GM21360 (cell line): ENCODE measurements around the gene HDAC9.
A peak's percentile ranks its signal among the peaks of the same experiment; 100 is the strongest.

Experiments used
- ATAC-seq: cut with Tn5 transposase; IDR thresholded peaks from one replicate; pipeline ENCODE4 v1.9.1; 2021; ENCODE audit warnings: mild to moderate bottlenecking, moderate library complexity; ENCODE audit not compliant: unreplicated experiment

HDAC9 gene

DNA sequence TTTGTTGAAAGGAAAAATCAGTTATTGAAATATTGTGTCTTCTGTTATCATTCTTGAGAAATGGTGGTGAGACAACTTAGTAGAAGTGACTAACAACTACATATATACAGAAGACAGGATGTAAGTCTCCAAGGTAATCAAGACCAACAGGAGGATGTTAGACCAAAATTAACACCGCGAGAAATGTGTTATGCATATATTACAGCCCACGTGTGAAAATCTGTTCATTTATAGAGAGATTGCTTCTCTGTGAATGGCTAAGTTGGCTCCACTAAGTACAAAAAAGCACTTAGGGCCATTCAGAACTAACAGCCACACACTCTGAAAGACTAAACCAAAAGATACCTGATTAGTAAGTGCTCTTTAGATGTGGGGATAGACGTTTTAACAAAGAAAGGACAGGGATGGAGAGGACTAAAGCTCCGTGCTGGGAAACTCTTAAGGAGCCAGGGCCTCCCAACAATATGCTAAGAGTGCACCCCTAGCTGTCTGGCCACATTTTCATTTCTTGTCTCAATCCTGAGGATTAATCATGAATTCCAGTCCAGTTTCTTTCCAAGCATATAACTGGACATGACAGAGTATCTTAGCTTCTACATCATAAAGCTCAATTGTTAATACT, 26.5 kb downstream of the HDAC9 start:
- ATAC-seq, result no peak

DNA sequence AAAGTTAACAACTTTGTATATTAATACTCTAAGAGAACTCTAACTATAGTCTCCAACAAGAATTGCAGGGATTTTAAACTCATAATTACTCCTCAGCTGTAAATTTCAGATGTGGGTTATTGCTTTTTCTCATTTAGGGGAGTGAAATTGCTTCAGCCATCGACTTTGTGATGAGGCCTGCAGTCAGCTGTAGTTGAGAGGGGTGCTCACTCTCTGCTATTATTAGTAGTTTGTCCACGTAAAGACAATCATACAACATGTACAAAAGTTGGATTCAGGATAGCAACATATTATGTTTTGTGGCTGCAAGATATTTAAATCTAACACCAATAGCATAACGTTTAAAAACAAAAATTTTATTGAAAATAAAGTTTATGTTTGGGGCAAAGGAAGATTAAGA, 28.7 kb downstream of the HDAC9 start:
- ATAC-seq, result no peak

GRCh38 chr7:18526368-18526878, 30.9 kb downstream of the HDAC9 start:
- no peak for ATAC-seq

- ATAC-seq, result no peak
These were observed 33.7 kb downstream of the HDAC9 start for GRCh38 chr7:18529239-18529638.

GRCh38 chr7:18530224-18531179, 35.0 kb downstream of the HDAC9 start:
- peak; percentile 72 for ATAC-seq

- no peak for ATAC-seq
These were observed 36.0 kb downstream of the HDAC9 start for GRCh38 chr7:18531539-18531938.

- ATAC-seq, result no peak
These were observed 37.3 kb downstream of the HDAC9 start for GRCh38 chr7:18532813-18533212.

GRCh38 chr7:18534481-18534880, 38.9 kb downstream of the HDAC9 start:
- no peak for ATAC-seq

DNA sequence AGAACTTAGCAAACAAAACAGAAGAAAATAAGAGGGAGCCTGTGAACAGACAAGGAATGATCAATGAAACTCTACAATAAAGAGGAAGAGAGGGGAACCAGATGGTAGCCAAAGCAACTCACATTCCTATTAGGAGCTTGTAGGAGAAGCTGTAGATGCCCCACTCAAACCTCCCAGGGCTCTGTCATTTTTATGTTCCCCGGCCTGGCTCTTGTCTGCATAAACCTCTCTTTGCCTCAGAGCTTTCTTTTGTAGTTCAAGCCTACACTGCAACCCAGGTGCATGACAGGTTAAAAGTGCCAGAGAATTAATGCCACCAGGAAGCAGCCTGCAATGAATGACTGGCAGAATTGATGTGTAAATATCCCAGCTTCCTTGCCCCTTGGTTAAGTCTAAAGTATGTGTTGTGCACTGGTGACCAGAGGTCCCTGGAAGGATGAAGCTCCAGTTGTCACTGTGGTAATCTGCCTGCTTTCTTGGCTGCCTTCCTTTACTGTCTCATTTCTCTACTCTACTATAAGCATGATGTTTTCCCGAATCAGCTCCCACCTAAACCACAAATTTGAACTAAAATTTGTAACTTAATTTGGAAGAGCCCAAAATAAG, 40.4 kb downstream of the HDAC9 start:
- ATAC-seq, result no peak

- ATAC-seq, result no peak
These were observed 40.9 kb downstream of the HDAC9 start for GRCh38 chr7:18536486-18536885.

DNA sequence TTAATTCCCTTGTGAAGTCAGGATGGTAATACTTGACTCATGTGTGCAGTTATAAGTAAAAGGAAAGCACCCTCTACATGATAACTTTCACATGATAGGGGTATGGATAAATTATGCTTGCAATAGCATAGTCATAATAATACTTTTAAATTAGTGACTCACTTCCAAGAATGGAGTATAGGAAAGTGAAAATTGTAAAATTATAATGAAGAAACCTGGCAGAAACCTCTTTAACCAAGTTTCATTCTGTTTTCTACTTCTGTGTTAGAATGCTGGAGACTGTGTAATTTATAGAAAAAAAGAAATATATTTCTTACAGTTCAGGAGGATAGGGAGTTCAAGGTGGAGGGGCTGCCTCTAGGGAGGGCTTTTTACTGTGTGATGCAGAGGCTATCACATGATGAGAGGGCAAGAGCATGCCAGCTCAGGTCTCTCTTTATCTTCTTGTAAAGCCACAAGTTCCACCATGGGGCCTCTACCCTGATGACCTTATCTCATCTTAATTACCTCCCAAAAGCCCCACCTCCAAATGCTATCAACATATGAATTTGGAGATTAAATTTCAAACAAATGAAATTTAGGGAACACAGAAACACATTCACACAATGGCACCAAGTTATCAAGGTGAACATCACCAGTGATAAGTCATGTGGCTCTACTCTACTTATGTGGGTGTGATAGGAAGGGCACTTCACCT, 43.2 kb downstream of the HDAC9 start:
- ATAC-seq, result peak; percentile 79

DNA sequence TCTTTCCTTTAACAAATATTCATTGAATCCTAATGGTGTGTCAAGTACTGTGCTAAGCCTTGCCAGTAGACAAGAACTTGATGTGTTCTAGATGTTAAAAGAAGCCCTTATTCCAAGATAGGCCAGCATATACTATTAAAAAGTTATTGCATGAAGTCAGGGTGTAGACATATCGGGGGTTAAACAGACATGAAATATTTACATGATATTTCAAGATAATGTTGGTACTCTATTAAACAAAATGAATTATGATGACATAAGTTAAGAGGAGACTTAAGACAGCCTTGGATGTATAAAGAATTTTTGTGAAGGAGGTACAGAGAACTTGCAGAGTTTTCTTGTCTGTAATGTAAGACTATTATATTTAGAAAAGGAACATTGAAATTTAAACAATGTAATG, 44.8 kb downstream of the HDAC9 start:
- ATAC-seq, result no peak

- ATAC-seq, result no peak
These were observed 45.8 kb downstream of the HDAC9 start for GRCh38 chr7:18541181-18541870.

DNA sequence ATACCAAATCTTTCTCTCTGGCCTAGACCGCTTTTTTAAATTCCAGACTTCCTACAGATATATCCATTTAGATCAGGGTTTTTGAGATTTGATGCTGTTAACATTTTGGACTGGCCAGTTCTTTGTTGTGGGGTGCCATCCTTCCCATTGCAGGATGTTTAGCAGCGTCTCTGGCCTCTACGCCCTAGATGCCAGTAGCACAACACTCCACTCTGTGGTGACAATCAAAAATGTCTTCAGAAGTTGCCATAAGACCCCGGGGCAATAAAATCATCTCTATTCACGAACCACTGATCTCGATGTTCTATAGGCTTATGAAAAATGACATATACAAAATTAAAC, 46.3 kb downstream of the HDAC9 start:
- no peak for ATAC-seq

GRCh38 chr7:18546576-18546975, 51.0 kb downstream of the HDAC9 start:
- ATAC-seq, result no peak

DNA sequence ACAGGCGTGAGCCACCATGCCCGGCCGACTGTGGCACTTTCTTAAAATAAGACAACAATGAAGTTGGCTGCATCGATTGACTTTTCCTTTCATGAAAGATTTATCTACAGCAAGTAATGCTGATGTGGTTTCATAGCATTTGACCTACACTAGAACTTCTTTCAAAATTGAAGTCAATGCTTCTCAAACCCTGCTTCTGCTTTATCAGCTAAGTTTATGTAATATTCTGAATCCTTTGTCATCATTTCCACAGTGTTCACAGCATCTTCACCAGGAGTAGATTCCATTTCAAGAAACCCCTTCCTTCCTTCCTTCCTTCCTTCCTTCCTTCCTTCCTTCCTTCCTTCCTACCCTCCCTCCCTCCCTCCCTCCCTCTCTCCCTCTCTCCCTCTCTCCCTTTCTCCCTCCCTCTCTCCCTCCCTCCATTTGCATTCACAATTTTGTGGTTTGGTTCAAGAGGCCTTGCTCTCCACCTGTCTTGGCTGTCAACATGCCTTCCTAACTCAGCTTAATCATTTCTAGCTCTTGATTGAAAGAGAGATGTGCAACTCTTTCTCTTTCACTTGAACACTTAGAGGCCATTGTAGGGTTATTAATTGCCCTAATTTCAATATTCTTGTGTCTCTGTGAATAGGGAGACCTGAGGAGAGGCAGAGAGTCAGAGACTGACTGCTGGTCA, 52.1 kb downstream of the HDAC9 start:
- no peak for ATAC-seq

GRCh38 chr7:18548534-18548933, 53.0 kb downstream of the HDAC9 start:
- no peak for ATAC-seq

- ATAC-seq, result no peak
These were observed 55.0 kb downstream of the HDAC9 start for GRCh38 chr7:18550574-18550973.

GRCh38 chr7:18552316-18552916, 56.9 kb downstream of the HDAC9 start:
- ATAC-seq, result no peak
